GM12875 (cell line): Measurements from ENCODE around the gene PCNX1.

Experiments
- H3K4me3 ChIP-seq: one replicate; pipeline ENCODE4 v1.5.1; 2011; ENCODE audit warnings: low read depth, low read length, control low read depth
- TF ChIP-seq, protein P1 (sequence below): IDR thresholded peaks from 2 replicates; pipeline ENCODE4 v1.5.1; 2011; ENCODE audit warnings: low read depth, mild to moderate bottlenecking, control low read depth, inconsistent platforms, low read length, moderate library complexity, borderline replicate concordance; ENCODE audit not compliant: insufficient read depth

PCNX1 gene

DNA sequence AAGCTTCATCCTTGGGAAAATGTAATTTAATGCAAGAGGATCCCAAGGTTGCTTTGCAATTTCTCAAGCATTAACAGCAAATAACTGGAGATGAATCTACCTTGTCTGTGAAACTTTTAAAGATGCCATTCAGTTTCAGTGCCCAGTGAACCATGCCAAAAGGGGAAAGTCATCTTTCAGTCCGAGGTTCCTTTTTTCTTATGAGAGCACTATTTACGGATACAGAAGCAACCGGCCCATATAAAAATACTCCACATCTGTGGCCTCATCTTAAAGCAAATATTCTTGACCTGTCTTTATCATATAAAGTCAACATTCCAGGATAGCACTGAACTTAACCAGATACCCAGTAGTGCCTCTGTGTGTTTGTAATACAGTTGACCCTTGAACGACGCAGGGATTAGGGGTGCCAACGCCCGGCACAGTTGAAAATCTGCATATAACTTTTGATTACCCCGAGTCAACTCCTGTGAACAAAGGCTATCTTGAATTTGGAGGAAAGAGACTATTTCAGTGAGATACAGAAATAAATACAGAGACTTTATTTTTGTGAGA, 209.4 kb downstream of the PCNX1 start:
- no peak overlapping the region for H3K4me3 ChIP-seq
- TF ChIP-seq, protein P1, sequence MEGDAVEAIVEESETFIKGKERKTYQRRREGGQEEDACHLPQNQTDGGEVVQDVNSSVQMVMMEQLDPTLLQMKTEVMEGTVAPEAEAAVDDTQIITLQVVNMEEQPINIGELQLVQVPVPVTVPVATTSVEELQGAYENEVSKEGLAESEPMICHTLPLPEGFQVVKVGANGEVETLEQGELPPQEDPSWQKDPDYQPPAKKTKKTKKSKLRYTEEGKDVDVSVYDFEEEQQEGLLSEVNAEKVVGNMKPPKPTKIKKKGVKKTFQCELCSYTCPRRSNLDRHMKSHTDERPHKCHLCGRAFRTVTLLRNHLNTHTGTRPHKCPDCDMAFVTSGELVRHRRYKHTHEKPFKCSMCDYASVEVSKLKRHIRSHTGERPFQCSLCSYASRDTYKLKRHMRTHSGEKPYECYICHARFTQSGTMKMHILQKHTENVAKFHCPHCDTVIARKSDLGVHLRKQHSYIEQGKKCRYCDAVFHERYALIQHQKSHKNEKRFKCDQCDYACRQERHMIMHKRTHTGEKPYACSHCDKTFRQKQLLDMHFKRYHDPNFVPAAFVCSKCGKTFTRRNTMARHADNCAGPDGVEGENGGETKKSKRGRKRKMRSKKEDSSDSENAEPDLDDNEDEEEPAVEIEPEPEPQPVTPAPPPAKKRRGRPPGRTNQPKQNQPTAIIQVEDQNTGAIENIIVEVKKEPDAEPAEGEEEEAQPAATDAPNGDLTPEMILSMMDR: no peak

DNA sequence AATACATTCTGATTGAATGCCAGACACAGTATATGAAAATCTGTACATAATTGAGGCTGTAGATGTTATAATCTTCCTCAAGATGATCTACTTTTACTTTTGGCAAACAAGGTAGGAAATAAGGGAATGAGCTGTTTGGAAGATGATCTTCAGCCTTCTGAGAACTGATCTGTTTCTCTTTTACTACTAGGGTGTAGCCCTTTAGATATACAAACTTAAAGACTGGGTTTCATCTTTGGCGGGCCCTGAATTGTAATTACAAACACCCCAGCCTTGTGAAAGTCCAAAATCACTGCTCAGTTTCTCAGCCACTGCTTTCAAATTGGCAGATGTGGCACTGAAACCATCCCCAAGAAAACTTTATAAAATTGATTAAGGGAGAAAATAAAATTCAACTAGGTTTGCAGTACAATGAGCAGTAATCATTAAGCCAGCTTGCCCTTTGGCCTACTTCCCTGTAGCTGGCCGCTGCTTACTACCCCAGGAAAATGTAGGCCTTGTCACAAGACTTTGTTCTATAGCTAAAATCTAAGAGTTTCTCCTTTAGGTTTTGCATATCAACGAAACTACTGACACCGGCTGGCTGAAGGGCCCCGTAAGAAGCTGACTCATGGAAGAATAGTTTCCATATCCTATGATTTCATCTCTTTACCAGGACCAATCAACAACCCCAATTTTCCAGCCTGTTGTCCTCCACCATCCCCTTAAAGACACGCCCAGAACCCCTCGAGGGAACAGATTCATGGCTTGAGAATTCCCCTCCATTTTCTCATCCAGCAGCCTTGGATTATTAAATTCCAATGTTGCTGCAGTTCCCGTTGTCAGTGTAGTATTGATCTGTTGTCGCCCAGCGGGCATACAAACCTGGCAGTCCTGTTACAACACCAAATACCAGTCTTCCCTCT, 210.8 kb downstream of the PCNX1 start:
- TF ChIP-seq, protein P1: no peak
- H3K4me3 ChIP-seq: no peak overlapping the region

DNA sequence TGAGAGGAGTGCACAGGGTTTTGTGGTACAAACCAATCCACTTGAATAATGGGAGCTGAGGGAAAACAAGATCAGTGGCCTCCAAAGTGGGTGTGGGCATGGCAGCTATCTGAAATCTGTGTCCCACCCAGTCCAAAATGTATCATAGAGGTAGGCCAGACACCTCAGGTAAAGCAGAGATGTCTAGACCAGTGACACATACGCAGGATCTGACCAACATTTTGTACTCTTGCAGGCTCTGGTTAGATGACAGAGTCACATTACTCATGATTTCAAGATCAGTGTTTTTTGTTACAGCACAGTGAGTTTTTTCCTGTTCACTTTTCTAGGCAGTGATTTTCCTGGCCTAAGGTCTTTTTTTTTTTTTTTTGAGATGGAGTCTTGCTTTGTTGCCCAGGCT, 211.8 kb downstream of the PCNX1 start:
- TF ChIP-seq, protein P1: no peak
- no peak overlapping the region for H3K4me3 ChIP-seq

DNA sequence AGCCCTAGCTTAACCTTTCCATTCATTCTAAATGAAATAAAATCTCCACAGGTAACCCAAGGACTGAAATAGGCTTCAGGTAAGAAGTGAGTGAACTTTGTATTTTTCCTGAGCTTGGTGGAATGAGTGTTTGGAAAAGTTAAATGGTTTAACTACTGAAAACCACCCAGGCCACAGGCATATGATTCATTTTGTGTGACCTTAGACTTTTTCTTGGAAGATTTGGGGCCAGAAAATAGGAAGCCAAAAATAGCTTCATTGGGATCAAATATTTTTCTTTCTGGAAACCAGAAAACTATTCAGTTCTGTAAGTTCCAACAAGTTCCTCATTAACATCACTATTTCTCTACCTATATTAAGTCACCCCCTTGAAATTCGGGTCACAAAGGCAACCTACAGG, 212.6 kb downstream of the PCNX1 start:
- no peak overlapping the region for H3K4me3 ChIP-seq
- TF ChIP-seq, protein P1: no peak

DNA sequence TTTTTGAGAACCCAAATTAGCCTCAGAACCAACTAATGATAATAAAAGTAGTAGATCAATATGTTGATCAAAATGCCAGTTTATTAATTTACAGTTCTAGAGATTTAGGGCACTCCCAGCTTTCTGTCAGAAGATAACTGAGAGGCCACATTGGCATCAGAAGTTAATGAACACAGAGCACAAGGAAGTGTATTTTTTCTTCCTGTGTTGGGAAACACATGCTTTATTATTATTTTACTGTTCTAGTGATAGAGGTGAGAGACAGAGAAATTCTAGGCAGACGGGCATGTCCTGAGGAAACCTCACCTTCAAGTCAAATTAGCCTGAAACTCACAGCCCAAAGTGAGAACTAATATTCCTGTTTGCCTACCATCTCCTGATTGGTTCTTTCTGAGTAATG, 213.7 kb downstream of the PCNX1 start:
- no peak overlapping the region for H3K4me3 ChIP-seq
- TF ChIP-seq, protein P1: no peak

DNA sequence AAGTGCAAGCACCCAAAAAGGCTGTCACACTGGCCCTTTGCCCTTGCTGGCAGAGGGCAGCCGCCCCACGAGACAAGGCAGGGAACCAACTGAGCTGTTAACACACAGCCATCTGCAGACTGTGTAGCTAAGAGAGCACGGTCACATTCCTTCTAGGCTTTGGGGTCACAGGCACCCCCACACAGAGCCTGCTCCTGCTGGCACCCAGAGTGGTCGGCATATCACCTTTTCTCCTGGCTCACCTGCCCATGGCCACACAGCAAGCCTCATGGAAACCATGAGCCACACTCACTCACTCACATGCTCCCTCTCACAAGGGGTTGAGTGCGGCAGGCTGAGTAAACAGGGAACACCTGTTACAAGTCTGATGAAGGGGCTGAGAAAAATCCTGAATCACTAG, 214.5 kb downstream of the PCNX1 start:
- TF ChIP-seq, protein P1: no peak

DNA sequence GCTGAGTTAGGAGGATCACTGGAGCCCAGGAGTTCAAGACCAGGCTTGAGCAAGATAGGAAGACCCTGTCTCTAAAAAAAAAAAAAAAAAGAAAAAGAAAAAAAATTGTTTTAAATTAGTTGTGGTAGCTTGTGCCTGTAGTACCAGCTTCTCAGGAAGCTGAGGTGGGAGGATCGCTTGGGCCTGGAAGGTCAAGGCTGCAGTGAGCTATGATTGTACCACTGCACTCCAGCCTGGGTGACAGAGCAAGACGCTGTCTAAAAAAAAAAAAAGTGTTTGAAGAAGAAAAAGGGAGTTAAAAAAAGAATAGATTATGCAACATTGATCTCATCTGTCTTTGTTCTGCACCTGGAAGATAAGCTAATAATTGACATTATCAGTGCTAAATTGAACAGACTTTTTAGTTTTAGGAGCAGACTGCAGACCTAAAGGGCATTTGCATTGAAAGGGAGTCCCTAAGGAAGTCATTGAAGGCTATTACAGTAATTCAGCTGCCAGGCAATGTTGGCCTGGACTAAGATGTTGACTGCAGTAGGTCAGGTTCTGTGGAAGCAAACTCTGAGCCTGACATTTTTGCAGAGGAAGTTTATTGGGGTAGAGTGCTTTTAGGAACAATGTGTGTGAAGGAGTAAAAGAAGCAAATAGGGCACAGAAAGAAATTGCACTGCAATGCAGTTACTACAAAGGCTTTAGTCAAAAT, 215.8 kb downstream of the PCNX1 start:
- no peak overlapping the region for H3K4me3 ChIP-seq
- TF ChIP-seq, protein P1: no peak

More for the DNA sequence above, 214.5 kb downstream of the PCNX1 start:
- no peak overlapping the region for H3K4me3 ChIP-seq
